Upper lobe of left lung (tissue), 6 donors: ENCODE data around the gene ADORA1. TPM values are rescaled to one million over a fixed set of nuclear protein-coding genes. Genes with fewer than 3 reads are reported as not detected.
A peak's percentile ranks its signal among the peaks of the same experiment; 100 is the strongest.

Experiments used
- ATAC-seq, 2 donors: fragments of 200-7000 bp; cut with Tn5 transposase; one replicate each; pipeline ENCODE4 v1.9.1; 2022; ENCODE audit warnings: mild to moderate bottlenecking in 2 of 2, moderate library complexity in 2 of 2; ENCODE audit not compliant: low FRiP score in 2 of 2
- DNase-seq, 2 donors: peaks; one replicate each; pipeline ENCODE4 v3.0.0-alpha.2; 2019 to 2020
- H3K27ac ChIP-seq, 4 donors: fragments of 200-600 bp; sonication (generic); one replicate each; pipeline ENCODE4 v1.5.1; 2016 to 2019
- H3K27me3 ChIP-seq, 4 donors: fragments of 200-600 bp; sonication (generic); one replicate each; pipeline ENCODE4 v1.5.1; 2017 to 2019
- H3K36me3 ChIP-seq, 4 donors: fragments of 200-600 bp; sonication (generic); one replicate each; pipeline ENCODE4 v1.5.1; 2016 to 2019
- H3K4me1 ChIP-seq, 4 donors: fragments of 200-600 bp; sonication (generic); one replicate each; pipeline ENCODE4 v1.5.1; 2018 to 2019
- H3K4me3 ChIP-seq, 4 donors: fragments of 200-600 bp; sonication (generic); one replicate each; pipeline ENCODE4 v1.5.1; 2017 to 2019; ENCODE audit warnings: mild to moderate bottlenecking in 2 of 4, moderate library complexity in 1 of 4
- H3K9me3 ChIP-seq, 4 donors: fragments of 200-600 bp; sonication (generic); one replicate each; pipeline ENCODE4 v1.5.1; 2018 to 2019
- EP300 ChIP-seq, 4 donors: sonication (generic); formaldehyde crosslinking; IDR thresholded peaks; one replicate each; pipeline ENCODE4 v1.5.1; 2017; ENCODE audit warnings: antibody characterized with exemption in 4 of 4, control low read depth in 2 of 4
- POLR2A ChIP-seq, 4 donors: fragments of 450-650 bp; IDR thresholded peaks; one replicate each; pipeline ENCODE4 v1.5.1; 2016 to 2017; ENCODE audit warnings: antibody characterized with exemption in 4 of 4, mild to moderate bottlenecking in 2 of 4
- POLR2AphosphoS5 ChIP-seq, 2 donors: sonication (generic); formaldehyde crosslinking; IDR thresholded peaks; one replicate each; pipeline ENCODE4 v1.5.1; 2017; ENCODE audit warnings: antibody characterized with exemption in 2 of 2
- WGBS, 2 donors: methylation state at CpG; one replicate each; pipeline ENCODE4 v1.1.5; 2017 to 2018; 5-methylcytosine and 5-hydroxymethylcytosine counted together
- total RNA-seq, 6 donors: library from RNA; depleted of rRNA in 4 of 6; stranded (reverse); fragments of >200 nt in 4 of 6; gene quantifications; one replicate each; pipeline versions ENCODE4 v1.1.0 to v1.2.1, GENCODE V29; 2016 to 2021
- TF ChIP-seq, protein P1 (sequence below), 6 experiments: fragments of 450-650 bp in 4 of 6; fragments of 200-600 bp in 2 of 6; sonication (generic) in 2 of 6; IDR thresholded peaks; one replicate each; pipeline ENCODE4 v1.5.1; 2016 to 2019; ENCODE audit warnings: antibody characterized with exemption in 6 of 6
- donor health status: DM: no; HTN: no; CAD: no; lungs with moderate emphysema.
- donor health status: DM: no; HTN: yes; CAD: no; lungs with severe emphysema.

The ADORA1 gene
- total RNA-seq, 6 donors from 2014 or later = 0.20 to 5.4 (median 3.1) TPM

DNA sequence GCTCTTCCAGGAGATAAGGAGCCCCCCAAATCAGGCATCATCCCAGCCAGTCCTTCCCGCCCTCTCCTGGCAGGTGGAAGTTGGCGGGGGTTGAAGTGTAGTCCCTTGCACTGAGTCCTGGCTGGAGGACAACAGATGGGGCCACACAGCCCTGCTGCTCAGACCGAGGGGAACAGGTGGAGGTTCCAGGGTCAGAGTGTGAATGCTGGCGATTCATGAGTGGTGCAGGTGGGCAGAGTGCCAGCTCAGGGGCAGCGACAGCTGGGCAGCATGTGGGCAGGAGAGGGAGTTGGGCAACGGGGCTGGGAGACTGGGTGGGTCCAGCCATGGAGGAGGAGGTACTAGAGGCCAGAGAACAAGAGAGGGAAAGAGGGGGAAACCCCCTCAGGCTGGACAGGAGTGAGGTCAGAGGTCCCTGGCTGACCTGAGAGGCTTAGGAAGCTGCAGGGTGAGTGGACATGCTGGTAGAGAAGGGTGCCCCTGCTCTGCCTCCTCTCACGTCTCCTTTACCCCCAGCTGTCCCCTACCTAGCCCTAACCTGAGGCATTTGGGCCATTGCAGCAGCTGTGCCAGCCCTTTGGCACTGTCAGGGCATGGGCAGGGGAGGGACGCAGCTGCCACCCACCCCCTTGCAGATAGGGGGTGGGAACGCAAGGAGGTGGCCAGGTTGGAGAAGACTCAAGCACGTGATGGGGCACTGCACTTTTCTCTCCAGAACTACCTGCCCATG is 11.3 kb upstream of the ADORA1 start:
- H3K4me3 ChIP-seq = no peak overlapping the region
- no peak overlapping the region for H3K27ac ChIP-seq
- DNase-seq (peak in 1 of 2 donors; percentile 45), ATAC-seq (no peak)
- 63 to 64% methylated on average over 9 to 10 of the region's 10 CpGs for WGBS, 2 donors
- TF ChIP-seq POLR2AphosphoS5 (IDR thresholded peaks at IDR 0.05) (no peak), EP300 (IDR thresholded peaks at IDR 0.05) (no peak), POLR2A (IDR thresholded peaks at IDR 0.05) (no peak)
- TF ChIP-seq, protein P1, sequence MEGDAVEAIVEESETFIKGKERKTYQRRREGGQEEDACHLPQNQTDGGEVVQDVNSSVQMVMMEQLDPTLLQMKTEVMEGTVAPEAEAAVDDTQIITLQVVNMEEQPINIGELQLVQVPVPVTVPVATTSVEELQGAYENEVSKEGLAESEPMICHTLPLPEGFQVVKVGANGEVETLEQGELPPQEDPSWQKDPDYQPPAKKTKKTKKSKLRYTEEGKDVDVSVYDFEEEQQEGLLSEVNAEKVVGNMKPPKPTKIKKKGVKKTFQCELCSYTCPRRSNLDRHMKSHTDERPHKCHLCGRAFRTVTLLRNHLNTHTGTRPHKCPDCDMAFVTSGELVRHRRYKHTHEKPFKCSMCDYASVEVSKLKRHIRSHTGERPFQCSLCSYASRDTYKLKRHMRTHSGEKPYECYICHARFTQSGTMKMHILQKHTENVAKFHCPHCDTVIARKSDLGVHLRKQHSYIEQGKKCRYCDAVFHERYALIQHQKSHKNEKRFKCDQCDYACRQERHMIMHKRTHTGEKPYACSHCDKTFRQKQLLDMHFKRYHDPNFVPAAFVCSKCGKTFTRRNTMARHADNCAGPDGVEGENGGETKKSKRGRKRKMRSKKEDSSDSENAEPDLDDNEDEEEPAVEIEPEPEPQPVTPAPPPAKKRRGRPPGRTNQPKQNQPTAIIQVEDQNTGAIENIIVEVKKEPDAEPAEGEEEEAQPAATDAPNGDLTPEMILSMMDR (IDR thresholded peaks at IDR 0.05) = no peak
- no peaks in the 10 kb centered on the region for H3K9me3 ChIP-seq
- H3K36me3 ChIP-seq = no peaks in the 10 kb centered on the region
- H3K4me1 ChIP-seq = peaks cover 0 to 3% (median 0%) of the 10 kb centered on the region in 4 donors
- H3K27me3 ChIP-seq = peaks cover 0 to 4% (median 0%) of the 10 kb centered on the region in 4 donors

DNA sequence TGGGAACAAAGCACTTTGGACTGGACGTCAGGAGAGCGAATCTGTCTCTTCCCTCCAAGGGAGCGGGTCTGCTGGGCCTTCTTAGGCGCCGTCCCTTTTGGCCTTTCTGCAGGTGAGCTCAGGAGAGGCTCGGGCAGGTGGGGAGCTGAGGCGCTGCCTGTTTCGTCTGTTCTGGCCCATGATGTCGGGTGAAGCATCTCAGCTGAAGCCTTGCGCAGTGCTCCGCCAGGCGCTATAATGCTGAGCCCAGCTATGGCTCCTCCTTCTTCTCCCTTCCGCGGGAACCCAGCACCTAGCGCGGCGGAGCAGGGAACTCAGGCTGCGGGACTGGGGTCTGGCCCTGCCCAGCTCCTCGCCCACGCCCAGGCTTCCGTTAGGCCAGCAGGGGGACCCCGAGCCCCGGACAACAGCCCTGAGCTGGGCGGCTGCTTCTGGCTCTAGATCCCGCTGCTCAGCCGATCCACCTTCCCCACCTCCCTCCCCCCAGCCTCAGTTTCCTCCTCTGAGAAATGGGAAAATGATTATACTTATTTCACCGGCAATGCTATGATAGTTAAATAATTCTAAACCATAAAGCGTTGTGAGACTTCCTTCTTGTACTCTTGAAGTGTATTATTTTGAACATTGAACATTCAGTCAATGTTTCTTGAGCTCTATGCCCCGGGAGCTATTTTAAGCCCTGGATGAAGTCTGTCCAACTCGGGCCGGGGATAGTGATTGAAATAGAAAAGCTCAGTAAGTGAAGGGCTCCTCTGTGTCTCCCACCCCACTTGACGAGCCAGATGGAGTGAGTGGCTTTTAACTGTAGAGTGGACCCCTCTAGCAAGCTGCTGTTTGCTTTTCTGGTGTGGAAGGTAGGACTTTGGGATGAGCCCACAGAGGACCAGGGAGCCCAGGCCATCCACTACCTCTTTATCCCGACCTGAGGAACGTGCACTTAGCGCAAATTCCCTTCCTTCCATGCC is 9.6 kb upstream of the ADORA1 start:
- peak; percentile 80 to 93 for ATAC-seq
- Histone ChIP-seq H3K4me3 (no peak overlapping the region), H3K4me1 (peaks cover 0 to 3% (median 0%) of the 10 kb centered on the region in 4 donors), H3K9me3 (no peaks in the 10 kb centered on the region), H3K36me3 (no peaks in the 10 kb centered on the region), H3K27ac (no peak overlapping the region), H3K27me3 (peaks cover 0 to 4% (median 0%) of the 10 kb centered on the region in 4 donors)
- TF ChIP-seq, protein P1 (IDR thresholded peaks at IDR 0.05) = peak; percentile 62 to 84 (median 76)
- no peak for TF ChIP-seq EP300 (IDR thresholded peaks at IDR 0.05)
- WGBS, 2 donors = 29% methylated on average over 22 to 33 of the region's 35 CpGs
- DNase-seq = peak; percentile 69 to 93

DNA sequence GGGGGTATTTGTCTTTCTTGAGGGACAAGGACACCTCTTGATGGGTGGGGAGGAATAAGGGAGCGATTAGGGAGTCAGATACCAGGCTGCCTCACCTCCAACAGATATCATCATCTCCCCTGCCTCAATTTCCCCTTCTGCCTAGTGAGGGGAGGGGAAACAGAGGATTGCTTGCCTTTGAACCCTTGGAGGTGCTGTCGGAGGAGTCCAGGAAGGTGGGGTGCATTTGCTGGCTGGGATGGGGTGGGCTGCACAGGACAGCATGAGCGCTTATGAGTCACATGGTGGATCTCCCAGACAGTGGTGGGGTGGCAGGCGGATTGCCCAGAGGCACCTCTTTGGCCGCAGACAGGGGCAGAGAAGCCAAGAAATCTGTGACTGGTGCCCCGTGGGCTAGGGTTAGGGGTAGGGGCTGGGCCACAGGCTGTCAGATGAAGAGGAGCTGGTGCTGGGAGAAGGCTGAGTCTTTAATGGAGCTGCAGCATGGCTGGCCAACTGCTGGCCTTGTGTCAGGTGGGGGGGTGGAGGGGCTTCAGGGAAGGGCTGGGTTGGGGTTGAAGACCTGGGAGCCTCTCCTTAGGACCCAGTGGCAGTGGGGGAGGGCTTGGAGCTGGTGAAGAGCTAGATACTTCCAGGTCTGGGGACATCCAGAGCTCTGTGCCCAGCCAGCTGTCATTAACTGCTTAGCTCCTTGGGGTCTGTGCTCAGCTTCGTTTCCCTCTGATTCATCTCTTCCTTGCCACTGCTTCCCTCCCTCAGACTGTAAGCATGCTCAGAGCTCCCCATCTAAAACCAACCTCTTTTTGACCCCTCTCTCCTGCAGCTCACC is 7.0 kb upstream of the ADORA1 start:
- no peak for TF ChIP-seq EP300 (IDR thresholded peaks at IDR 0.05)
- no peak for TF ChIP-seq POLR2A (IDR thresholded peaks at IDR 0.05)
- TF ChIP-seq, protein P1 (IDR thresholded peaks at IDR 0.05) = no peak
- TF ChIP-seq POLR2AphosphoS5 (IDR thresholded peaks at IDR 0.05) = no peak
- H3K4me3 ChIP-seq = no peak overlapping the region
- 79 to 84% methylated on average over 6 to 7 of the region's 7 CpGs for WGBS, 2 donors
- ATAC-seq (no peak), DNase-seq (no peak)
- H3K4me1 ChIP-seq = peaks cover 0 to 3% (median 0%) of the 10 kb centered on the region in 4 donors
- H3K36me3 ChIP-seq = no peaks in the 10 kb centered on the region
- H3K27me3 ChIP-seq = peaks cover 0 to 4% (median 0%) of the 10 kb centered on the region in 4 donors
- no peak overlapping the region for H3K27ac ChIP-seq
- no peaks in the 10 kb centered on the region for H3K9me3 ChIP-seq

DNA sequence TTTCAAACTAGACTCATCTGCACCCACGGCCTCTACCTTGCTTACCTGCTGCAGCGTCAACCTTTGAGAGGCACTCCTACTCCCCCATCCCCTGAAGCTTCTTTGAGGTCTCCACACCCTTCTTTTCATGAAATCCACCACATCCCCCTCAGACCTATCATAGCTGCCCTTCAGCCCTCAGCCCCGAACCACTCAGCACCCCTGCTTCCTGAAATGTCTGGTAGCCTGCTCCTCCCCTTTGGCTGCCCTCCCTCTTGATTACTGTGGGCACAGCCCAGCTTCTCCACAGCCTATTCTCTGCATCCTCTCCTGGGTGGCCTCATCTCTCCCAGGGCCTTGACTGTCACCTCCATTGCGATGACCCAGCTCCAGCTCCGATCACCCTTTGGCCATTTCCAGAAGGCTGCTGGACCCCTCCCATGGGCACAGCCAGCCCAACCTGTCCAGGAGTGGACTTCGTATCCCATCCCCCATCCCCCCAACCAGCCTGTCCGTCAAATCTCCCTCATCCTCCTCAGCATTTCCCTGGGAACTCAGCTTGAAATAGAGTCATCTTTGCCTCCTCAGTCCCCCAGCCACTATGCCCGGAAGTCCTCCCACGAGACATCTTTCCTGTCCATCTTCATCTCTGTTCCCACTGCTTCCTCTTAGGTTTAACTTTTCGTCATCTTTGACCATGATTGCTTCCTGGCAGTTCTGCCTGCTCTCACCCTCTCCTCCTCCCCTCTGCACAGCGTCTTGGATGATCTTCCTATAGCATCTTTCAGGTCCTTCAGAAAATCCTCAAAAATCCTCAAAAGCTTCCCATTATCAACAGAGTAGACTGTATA is 6.1 kb upstream of the ADORA1 start:
- Histone ChIP-seq H3K27ac (no peak overlapping the region), H3K27me3 (peaks cover 0 to 4% (median 0%) of the 10 kb centered on the region in 4 donors), H3K9me3 (no peaks in the 10 kb centered on the region), H3K36me3 (no peaks in the 10 kb centered on the region), H3K4me1 (peaks cover 1 to 4% (median 2%) of the 10 kb centered on the region in 4 donors), H3K4me3 (no peak overlapping the region)
- WGBS, 2 donors = 51 to 60% methylated on average over 11 of the region's 11 CpGs
- DNase-seq (no peak), ATAC-seq (no peak)
- TF ChIP-seq POLR2A (IDR thresholded peaks at IDR 0.05) (no peak), EP300 (IDR thresholded peaks at IDR 0.05) (no peak)
